ENCODE results near the gene HIF1A.
"Not testable (repeated sequence)": the region's sequence is repeated elsewhere in the genome, so short reads cannot be mapped to it uniquely, and the experiment has no call there.

The HIF1A gene

DNA sequence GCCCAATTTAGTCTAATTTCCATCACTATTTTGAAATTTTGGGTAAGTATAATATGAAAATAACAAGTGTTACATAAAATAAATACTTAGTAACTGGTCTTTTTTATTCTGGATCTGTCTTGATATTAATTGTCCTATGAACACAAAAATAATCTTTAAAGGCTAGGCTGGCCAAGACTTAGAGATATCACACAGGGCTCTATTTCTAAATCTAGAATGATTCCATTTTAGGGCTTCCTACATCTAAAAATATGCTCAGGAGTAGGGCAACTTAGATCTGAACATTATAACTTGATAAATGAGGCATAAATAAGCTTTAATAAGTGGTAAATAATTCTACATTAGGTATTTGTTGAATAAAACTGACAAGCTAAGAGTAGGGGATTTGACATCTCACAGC lies 43.8 kb downstream of the HIF1A start:
- no peak for DNase-seq (ENCODE audit: extremely low spot score)
- CTCF ChIA-PET: no interaction called here
- POLR2A ChIA-PET: interaction anchor here (1.6 kb wide), 1 partner anchor 23 kb away, joined by 5 read pairs; the partner anchor contains the start of gene SNAPC1
- no peak for TF ChIP-seq HDGF (IDR thresholded peaks at IDR 0.05; ENCODE audit: borderline replicate concordance)
- TF ChIP-seq NFRKB (IDR thresholded peaks at IDR 0.05): no peak
- TF ChIP-seq SP1 (IDR thresholded peaks at IDR 0.05): no peak
- no peak for TF ChIP-seq LEF1 (IDR thresholded peaks at IDR 0.05; ENCODE audit: borderline replicate concordance)

DNA sequence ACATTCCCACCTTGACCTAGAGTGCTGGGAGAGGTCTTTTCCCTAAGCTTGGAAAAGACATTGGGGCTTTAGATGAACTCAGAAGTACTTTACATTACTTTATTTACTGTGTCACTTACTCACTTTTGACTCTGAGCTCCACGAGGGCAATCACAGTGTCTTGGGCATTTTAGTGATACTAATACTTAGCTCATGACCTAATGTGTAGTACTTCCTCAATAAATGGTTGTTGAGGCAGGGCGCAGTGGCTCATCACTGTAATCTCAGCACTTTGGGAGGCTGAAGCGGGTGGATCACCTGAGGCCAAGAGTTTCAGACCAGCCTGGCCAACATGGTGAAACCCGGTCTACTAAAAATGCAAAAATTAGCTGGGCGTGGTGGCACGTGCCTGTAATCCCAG lies 47.1 kb downstream of the HIF1A start:
- ChIA-PET CTCF (interaction anchor here (0.7 kb wide), 1 partner anchor 48 kb away, joined by 3 read pairs; no protein-coding TSS in a partner anchor), POLR2A (interaction anchor here (1.5 kb wide), 1 partner anchor 20 kb away, joined by 8 read pairs; the partner anchor contains the start of gene SNAPC1)
- no peak for DNase-seq (ENCODE audit: extremely low spot score)
- no peak for TF ChIP-seq NFRKB (IDR thresholded peaks at IDR 0.05)
- TF ChIP-seq ELF4 (IDR thresholded peaks at IDR 0.05): no peak
- no peak for TF ChIP-seq FOXK2 (IDR thresholded peaks at IDR 0.05)
- TF ChIP-seq BHLHE40 (IDR thresholded peaks at IDR 0.05; ENCODE audit: borderline replicate concordance): no peak
- TF ChIP-seq ARNT (IDR thresholded peaks at IDR 0.05): no peak
- no peak for TF ChIP-seq HDGF (IDR thresholded peaks at IDR 0.05; ENCODE audit: borderline replicate concordance)
- TF ChIP-seq, protein P1, sequence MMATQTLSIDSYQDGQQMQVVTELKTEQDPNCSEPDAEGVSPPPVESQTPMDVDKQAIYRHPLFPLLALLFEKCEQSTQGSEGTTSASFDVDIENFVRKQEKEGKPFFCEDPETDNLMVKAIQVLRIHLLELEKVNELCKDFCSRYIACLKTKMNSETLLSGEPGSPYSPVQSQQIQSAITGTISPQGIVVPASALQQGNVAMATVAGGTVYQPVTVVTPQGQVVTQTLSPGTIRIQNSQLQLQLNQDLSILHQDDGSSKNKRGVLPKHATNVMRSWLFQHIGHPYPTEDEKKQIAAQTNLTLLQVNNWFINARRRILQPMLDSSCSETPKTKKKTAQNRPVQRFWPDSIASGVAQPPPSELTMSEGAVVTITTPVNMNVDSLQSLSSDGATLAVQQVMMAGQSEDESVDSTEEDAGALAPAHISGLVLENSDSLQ (IDR thresholded peaks at IDR 0.05): no peak
- TF ChIP-seq TARDBP (IDR thresholded peaks at IDR 0.05): no peak
- TF ChIP-seq SUZ12 (IDR thresholded peaks at IDR 0.05): no peak
- no peak for TF ChIP-seq FOXA1 (IDR thresholded peaks at IDR 0.05)
- TF ChIP-seq FOXM1 (IDR thresholded peaks at IDR 0.05; ENCODE audit: borderline replicate concordance): no peak
- no peak for TF ChIP-seq LEF1 (IDR thresholded peaks at IDR 0.05; ENCODE audit: borderline replicate concordance)
- no peak for TF ChIP-seq ZNF384 (IDR thresholded peaks at IDR 0.05)
- TF ChIP-seq CTBP1 (IDR thresholded peaks at IDR 0.05; ENCODE audit: borderline replicate concordance): no peak

DNA sequence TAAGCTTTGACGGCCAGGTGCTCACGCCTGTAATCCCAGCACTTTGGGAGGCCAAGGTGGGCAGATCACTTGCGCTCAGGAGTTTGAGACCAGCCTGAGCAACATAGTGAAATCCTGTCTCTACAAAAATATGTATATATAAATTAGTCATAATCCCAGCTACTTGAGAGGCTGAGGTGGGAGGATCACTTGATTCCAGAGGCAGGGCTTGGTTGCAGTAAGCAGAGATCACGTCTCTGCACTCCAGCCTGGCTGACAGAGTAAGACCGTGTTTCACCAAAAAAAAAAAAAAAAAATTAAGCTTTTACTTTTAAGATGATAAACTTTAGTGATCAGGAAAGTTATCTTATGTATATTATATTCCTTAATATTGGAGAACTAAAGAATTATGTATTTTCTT lies 48.9 kb downstream of the HIF1A start:
- TF ChIP-seq BHLHE40 (IDR thresholded peaks at IDR 0.05; ENCODE audit: borderline replicate concordance) (no peak), TARDBP (IDR thresholded peaks at IDR 0.05) (no peak), LEF1 (IDR thresholded peaks at IDR 0.05; ENCODE audit: borderline replicate concordance) (no peak)
- ChIA-PET POLR2A (interaction anchor here (2.8 kb wide), 1 partner anchor 18 kb away, joined by 12 read pairs; the partner anchor contains the start of gene SNAPC1), CTCF (no interaction called here)
- DNase-seq (ENCODE audit: extremely low spot score): no peak

DNA sequence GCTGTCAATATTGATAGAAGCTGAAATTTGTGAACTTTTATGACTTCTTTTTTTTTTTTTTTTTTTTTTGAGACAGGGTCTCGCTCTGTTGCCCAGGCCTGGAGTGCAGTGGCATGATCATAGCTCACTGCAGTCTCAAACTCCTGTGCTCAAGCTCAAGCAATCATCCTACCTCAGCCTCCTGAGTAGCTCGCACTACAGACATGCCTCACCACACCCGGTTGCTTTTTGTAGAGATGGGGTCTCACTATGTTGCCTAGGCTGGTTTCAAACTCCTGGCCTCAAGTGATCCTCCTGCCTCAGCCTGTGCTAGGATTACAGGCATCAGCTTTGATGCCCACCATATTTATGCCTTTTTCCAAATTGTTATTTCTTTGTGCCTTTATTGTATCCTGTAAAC lies 51.0 kb downstream of the HIF1A start:
- DNase-seq (ENCODE audit: extremely low spot score): not testable (repeated sequence)
- POLR2A ChIA-PET: interaction anchor here (2.8 kb wide), 1 partner anchor 16 kb away, joined by 12 read pairs; the partner anchor contains the start of gene SNAPC1
- CTCF ChIA-PET: interaction anchor here (0.6 kb wide), 1 partner anchor 67 kb away, joined by 3 read pairs; no protein-coding TSS in a partner anchor

DNA sequence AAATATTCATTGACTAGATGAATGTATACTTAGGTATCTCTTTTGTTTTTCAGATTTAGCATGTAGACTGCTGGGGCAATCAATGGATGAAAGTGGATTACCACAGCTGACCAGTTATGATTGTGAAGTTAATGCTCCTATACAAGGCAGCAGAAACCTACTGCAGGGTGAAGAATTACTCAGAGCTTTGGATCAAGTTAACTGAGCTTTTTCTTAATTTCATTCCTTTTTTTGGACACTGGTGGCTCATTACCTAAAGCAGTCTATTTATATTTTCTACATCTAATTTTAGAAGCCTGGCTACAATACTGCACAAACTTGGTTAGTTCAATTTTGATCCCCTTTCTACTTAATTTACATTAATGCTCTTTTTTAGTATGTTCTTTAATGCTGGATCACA lies 51.6 kb downstream of the HIF1A start:
- TF ChIP-seq L3MBTL2 (conservative IDR thresholded peaks at IDR 0.05) (no peak), FOXK2 (IDR thresholded peaks at IDR 0.05) (no peak), SUZ12 (IDR thresholded peaks at IDR 0.05) (no peak), ZNF384 (IDR thresholded peaks at IDR 0.05) (no peak), TARDBP (IDR thresholded peaks at IDR 0.05) (no peak), NFRKB (IDR thresholded peaks at IDR 0.05) (no peak), LEF1 (IDR thresholded peaks at IDR 0.05; ENCODE audit: borderline replicate concordance) (no peak)
- POLR2A ChIA-PET: interaction anchor here (2.8 kb wide), 1 partner anchor 15 kb away, joined by 12 read pairs; the partner anchor contains the start of gene SNAPC1
- CTCF ChIA-PET: no interaction called here
- DNase-seq (ENCODE audit: extremely low spot score): no peak

DNA sequence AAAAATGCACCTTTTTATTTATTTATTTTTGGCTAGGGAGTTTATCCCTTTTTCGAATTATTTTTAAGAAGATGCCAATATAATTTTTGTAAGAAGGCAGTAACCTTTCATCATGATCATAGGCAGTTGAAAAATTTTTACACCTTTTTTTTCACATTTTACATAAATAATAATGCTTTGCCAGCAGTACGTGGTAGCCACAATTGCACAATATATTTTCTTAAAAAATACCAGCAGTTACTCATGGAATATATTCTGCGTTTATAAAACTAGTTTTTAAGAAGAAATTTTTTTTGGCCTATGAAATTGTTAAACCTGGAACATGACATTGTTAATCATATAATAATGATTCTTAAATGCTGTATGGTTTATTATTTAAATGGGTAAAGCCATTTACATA lies 52.0 kb downstream of the HIF1A start:
- POLR2A ChIA-PET: no interaction called here
- no peak for DNase-seq (ENCODE audit: extremely low spot score)
- CTCF ChIA-PET: interaction anchor here (0.6 kb wide), 1 partner anchor 235 kb away, joined by 3 read pairs; no protein-coding TSS in a partner anchor
- TF ChIP-seq NFRKB (IDR thresholded peaks at IDR 0.05) (no peak), BHLHE40 (IDR thresholded peaks at IDR 0.05; ENCODE audit: borderline replicate concordance) (no peak), HDGF (IDR thresholded peaks at IDR 0.05; ENCODE audit: borderline replicate concordance) (no peak), ELF4 (IDR thresholded peaks at IDR 0.05) (no peak), CTBP1 (IDR thresholded peaks at IDR 0.05; ENCODE audit: borderline replicate concordance) (no peak), FOXA1 (IDR thresholded peaks at IDR 0.05) (no peak), LEF1 (IDR thresholded peaks at IDR 0.05; ENCODE audit: borderline replicate concordance) (no peak), TARDBP (IDR thresholded peaks at IDR 0.05) (no peak)
- TF ChIP-seq, protein P1 (IDR thresholded peaks at IDR 0.05): no peak

DNA sequence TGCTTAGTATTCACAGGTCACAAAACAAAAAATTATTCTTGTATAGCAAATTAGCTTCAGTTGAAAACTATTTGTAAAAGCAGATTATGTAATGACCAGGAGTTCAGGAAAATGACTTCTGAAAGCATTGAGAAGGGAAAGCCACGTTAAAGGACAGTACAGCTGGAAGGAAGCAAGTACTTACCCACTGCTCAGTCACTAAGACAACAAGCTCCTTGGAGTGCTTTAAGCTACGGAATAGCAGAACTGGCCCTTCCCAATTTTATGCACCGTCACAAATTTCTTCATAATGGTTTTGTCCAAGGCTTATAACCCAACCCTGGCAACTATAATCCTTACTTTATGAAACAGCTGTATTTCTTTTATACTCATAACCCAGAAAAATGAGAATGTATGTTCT lies 54.0 kb downstream of the HIF1A start:
- no peak for DNase-seq (ENCODE audit: extremely low spot score)
- TF ChIP-seq FOXA1 (IDR thresholded peaks at IDR 0.05) (no peak), NFRKB (IDR thresholded peaks at IDR 0.05) (no peak), SP1 (IDR thresholded peaks at IDR 0.05) (no peak), TARDBP (IDR thresholded peaks at IDR 0.05) (no peak), ARNT (IDR thresholded peaks at IDR 0.05) (no peak)
- TF ChIP-seq, protein P1 (IDR thresholded peaks at IDR 0.05): no peak
- POLR2A ChIA-PET: interaction anchor here (1.0 to 2.4 kb wide), 4 partner anchors 8 to 54 kb away, joined by 3 to 36 read pairs (median 4); partner anchors contain the start of genes HIF1A and SNAPC1
- CTCF ChIA-PET: interaction anchor here (2.2 kb wide), 1 partner anchor 88 kb away, joined by 9 read pairs; no protein-coding TSS in a partner anchor

Data from HEK293T (cell line).